NCI-H2107 treated with DMSO at 0.1 percent for 48 hours (cell line): ENCODE results near the gene ARHGEF4.

ENCODE experiments used
- DNase-seq: peaks from one replicate; lab custom pipeline; 2025; ENCODE audit not compliant: unreplicated experiment; lab: John Stamatoyannopoulos, UW

Gene ARHGEF4

GRCh38 chr2:130849896-130850787 is 13.4 kb downstream of the ARHGEF4 start:
- DNase-seq: no peak

- DNase-seq: no peak
Measured at GRCh38 chr2:130850788-130851623, 14.3 kb downstream of the ARHGEF4 start.

- DNase-seq: no peak
Measured at GRCh38 chr2:130851624-130852382, 15.1 kb downstream of the ARHGEF4 start.

- no peak for DNase-seq
Measured at GRCh38 chr2:130852521-130853115, 15.9 kb downstream of the ARHGEF4 start.

GRCh38 chr2:130853391-130853790 is 16.7 kb downstream of the ARHGEF4 start:
- peak; percentile 17 for DNase-seq

GRCh38 chr2:130854301-130854700 is 17.6 kb downstream of the ARHGEF4 start:
- DNase-seq: no peak

GRCh38 chr2:130864830-130865800 is 28.4 kb downstream of the ARHGEF4 start:
- peak; percentile 81 for DNase-seq

GRCh38 chr2:130869441-130870160 is 32.9 kb downstream of the ARHGEF4 start:
- DNase-seq: no peak

- no peak for DNase-seq
Measured at GRCh38 chr2:130870161-130870485, 33.4 kb downstream of the ARHGEF4 start.

GRCh38 chr2:130870779-130871178 is 34.1 kb downstream of the ARHGEF4 start:
- no peak for DNase-seq

GRCh38 chr2:130871843-130872740 is 35.4 kb downstream of the ARHGEF4 start:
- DNase-seq: no peak

- no peak for DNase-seq
Measured at GRCh38 chr2:130872741-130873125, 36.0 kb downstream of the ARHGEF4 start.

GRCh38 chr2:130873700-130874346 is 37.1 kb downstream of the ARHGEF4 start:
- peak; percentile 54 for DNase-seq

- DNase-seq: no peak
Measured at GRCh38 chr2:130874512-130874911, 37.8 kb downstream of the ARHGEF4 start.

GRCh38 chr2:130875935-130876334 is 39.2 kb downstream of the ARHGEF4 start:
- no peak for DNase-seq

GRCh38 chr2:130877258-130877657 is 40.5 kb downstream of the ARHGEF4 start:
- DNase-seq: no peak

GRCh38 chr2:130878316-130878715 is 41.6 kb downstream of the ARHGEF4 start:
- no peak for DNase-seq

- no peak for DNase-seq
Measured at GRCh38 chr2:130878933-130879332, 42.2 kb downstream of the ARHGEF4 start.
